ENCODE results near the gene ARID3A.
"Not testable (repeated sequence)": the region's sequence is repeated elsewhere in the genome, so short reads cannot be mapped to it uniquely, and the experiment has no call there.

Gene ARID3A

DNA sequence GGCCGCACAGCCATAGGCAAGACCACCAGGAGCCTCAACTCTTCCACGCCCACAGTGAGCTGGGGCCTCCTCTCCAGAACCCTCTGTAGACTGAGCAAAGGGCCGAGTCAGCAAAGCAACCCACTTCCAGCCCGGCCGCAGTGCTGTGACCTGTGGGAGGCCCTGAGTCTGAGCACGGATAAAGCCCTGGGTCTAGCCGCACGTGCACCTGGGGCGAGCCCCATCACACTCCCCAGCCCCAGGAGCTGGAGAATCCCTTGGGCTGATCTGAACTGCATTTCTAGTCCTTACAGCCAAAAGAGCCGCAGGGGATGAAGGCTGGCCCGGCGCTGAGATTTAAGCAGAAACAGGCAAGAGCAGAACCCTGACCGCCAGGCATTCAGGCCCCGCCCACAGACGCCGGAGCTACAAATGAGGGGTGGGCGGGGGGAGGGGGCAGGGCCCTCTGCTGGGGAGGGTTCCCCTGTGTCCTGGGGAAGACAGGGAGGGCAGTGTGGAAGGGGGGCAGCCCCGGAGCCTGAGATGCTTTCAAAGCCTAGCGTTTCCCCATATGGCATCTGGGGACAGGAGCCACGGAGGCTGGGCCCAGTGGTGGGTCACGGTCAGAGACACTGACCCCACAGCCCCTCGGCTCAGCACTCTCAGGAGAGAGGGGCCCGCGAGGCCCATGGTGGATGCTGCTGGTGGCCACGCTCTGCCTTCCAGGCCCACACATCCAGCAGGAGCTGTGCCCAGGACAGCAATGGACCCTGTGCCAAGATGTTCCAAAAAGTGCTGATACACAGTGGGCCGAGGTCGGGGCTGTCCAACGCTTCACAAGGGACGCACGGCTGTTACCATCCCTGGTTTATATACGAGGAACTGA, 90.2 kb downstream of the ARID3A start:
- peaks cover 40% of the 10 kb centered on the region for H3K4me1 ChIP-seq (ENCODE audit: control insufficient read depth, insufficient read depth, low read length)
- DNase-seq (ENCODE audit: low read depth): no peak
- H3K9me3 ChIP-seq (ENCODE audit: control insufficient read depth, low read length): no peaks in the 10 kb centered on the region
- peak overlapping the region; percentile 45 for H3K9ac ChIP-seq (ENCODE audit: low read length)
- no peaks in the 10 kb centered on the region for H3K27me3 ChIP-seq (replicated peaks; ENCODE audit: control insufficient read depth, insufficient read depth, low read length)
- H3K4me3 ChIP-seq (ENCODE audit: low read length): no peak overlapping the region
- H3K36me3 ChIP-seq (ENCODE audit: control insufficient read depth, insufficient read depth, low read length, severe bottlenecking): peaks cover 17% of the 10 kb centered on the region

DNA sequence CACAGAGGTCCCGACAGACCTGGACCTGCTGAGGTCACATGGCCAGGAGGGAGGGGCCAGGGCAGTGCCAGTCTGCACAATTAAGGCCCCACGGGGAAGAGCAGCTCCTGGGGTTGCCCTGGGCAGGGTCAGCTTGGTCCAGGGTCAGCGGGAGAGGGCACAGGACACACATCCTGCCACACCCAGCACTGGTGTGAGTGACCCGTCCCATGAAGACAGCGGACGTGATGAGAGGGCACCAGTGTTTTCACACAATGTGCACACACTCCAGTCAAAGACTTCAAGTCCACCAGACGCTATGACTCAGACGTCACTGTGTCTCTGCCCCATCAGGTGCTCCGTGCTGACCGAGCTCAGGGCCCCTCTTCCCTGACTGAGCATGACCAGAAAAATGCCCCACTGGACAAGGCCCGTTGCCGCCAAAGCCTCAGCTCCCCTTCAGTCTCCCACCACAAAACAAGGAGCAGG, 90.8 kb downstream of the ARID3A start:
- peak; percentile 47 for DNase-seq (ENCODE audit: low read depth)
- Histone ChIP-seq H3K4me1 (ENCODE audit: control insufficient read depth, insufficient read depth, low read length) (peaks cover 40% of the 10 kb centered on the region), H3K36me3 (ENCODE audit: control insufficient read depth, insufficient read depth, low read length, severe bottlenecking) (peaks cover 15% of the 10 kb centered on the region), H3K27me3 (replicated peaks; ENCODE audit: control insufficient read depth, insufficient read depth, low read length) (no peaks in the 10 kb centered on the region), H3K9me3 (ENCODE audit: control insufficient read depth, low read length) (no peaks in the 10 kb centered on the region), H3K9ac (ENCODE audit: low read length) (peak overlapping the region; percentile 51), H3K4me3 (ENCODE audit: low read length) (no peak overlapping the region)

DNA sequence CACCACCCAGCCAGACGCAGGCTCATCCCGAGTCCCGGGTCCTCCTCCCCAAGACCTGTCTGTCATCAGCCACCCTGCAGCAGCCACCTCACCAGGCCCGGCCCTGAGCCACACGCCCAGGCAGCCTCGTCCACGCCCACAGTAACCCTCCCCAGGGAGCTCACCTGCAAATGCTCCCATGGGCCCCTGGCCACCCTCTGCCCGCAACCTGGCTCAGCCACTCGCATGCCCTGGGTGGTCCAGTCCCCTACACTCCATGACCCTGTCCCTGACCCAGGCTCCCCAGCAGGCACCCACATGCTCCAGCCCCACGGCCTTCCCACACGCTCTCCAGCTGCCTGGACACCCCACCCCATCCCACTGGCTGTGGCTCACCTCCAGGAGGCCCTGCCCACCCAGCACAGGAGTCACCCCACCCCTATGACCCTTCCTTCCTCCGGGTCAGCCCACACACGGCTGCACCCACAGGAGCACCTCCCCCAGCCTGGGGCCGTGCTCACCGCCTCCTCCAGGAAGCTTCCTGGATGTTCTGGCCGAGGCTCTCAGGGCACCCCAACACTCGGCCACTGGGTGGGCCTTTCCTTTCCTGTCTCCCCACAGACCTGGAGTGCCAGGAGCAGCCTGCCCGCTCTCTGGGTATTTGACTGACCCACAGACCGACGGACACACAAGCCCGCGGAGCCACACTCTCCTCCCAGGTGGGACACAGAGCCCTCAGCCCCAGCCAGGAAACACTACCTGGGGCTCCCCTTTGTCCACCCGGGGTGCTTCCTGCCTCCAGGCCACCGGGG, 91.5 kb downstream of the ARID3A start:
- peaks cover 12% of the 10 kb centered on the region for H3K36me3 ChIP-seq (ENCODE audit: control insufficient read depth, insufficient read depth, low read length, severe bottlenecking)
- peaks cover 40% of the 10 kb centered on the region for H3K4me1 ChIP-seq (ENCODE audit: control insufficient read depth, insufficient read depth, low read length)
- no peak for DNase-seq (ENCODE audit: low read depth)
- H3K27me3 ChIP-seq (replicated peaks; ENCODE audit: control insufficient read depth, insufficient read depth, low read length): no peaks in the 10 kb centered on the region
- H3K4me3 ChIP-seq (ENCODE audit: low read length): peak overlapping the region; percentile 8
- peak overlapping the region; percentile 51 for H3K9ac ChIP-seq (ENCODE audit: low read length)
- H3K9me3 ChIP-seq (ENCODE audit: control insufficient read depth, low read length): no peaks in the 10 kb centered on the region

DNA sequence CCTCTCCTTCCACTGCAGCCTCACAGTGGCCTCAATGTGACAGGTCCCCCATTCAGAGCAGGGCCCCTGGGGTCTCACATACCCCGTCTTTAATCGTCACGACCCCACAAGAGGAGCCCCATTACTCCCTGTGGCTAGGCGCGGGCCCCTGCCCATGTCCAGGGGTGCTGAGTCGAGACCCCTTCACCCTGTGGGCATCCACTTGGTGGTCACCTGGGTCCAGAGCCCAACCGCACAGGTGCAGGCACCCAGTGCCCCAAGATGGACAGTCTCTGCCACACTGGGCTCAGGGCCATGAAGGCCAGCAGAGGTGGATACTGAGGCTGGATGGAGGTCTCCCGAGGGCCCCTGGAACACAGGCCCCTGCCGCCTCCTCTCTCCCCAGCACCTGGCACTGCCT, 92.1 kb downstream of the ARID3A start:
- Histone ChIP-seq H3K27me3 (replicated peaks; ENCODE audit: control insufficient read depth, insufficient read depth, low read length) (no peaks in the 10 kb centered on the region), H3K4me3 (ENCODE audit: low read length) (no peak overlapping the region), H3K9me3 (ENCODE audit: control insufficient read depth, low read length) (no peaks in the 10 kb centered on the region), H3K4me1 (ENCODE audit: control insufficient read depth, insufficient read depth, low read length) (peaks cover 40% of the 10 kb centered on the region), H3K36me3 (ENCODE audit: control insufficient read depth, insufficient read depth, low read length, severe bottlenecking) (peaks cover 11% of the 10 kb centered on the region), H3K9ac (ENCODE audit: low read length) (peak overlapping the region; percentile 56)
- DNase-seq (ENCODE audit: low read depth): no peak

DNA sequence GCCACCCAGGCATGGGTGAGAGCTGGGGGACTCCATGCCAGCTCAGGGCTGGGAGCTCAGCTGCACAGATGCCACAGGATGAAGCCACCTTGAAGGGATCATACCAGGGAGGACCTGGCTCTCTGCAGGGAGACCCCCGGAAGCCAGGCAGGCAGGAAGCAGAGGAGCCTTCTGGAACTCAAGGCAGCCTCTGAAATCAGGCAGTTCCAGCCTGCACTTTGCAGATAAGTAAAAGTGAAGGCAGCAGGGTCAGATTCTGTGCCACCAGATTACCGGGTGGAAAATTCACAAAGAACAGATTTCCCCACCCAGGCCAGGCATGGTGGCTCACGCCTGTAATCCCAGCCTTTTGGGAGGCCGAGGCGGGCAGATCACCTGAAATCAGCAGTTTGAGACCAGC, 92.6 kb downstream of the ARID3A start:
- peaks cover 43% of the 10 kb centered on the region for H3K4me1 ChIP-seq (ENCODE audit: control insufficient read depth, insufficient read depth, low read length)
- peak overlapping the region; percentile 56 for H3K9ac ChIP-seq (ENCODE audit: low read length)
- H3K9me3 ChIP-seq (ENCODE audit: control insufficient read depth, low read length): no peaks in the 10 kb centered on the region
- DNase-seq (ENCODE audit: low read depth): no peak
- no peaks in the 10 kb centered on the region for H3K27me3 ChIP-seq (replicated peaks; ENCODE audit: control insufficient read depth, insufficient read depth, low read length)
- peak overlapping the region; percentile 93 for H3K4me3 ChIP-seq (ENCODE audit: low read length)
- peaks cover 7% of the 10 kb centered on the region for H3K36me3 ChIP-seq (ENCODE audit: control insufficient read depth, insufficient read depth, low read length, severe bottlenecking)

DNA sequence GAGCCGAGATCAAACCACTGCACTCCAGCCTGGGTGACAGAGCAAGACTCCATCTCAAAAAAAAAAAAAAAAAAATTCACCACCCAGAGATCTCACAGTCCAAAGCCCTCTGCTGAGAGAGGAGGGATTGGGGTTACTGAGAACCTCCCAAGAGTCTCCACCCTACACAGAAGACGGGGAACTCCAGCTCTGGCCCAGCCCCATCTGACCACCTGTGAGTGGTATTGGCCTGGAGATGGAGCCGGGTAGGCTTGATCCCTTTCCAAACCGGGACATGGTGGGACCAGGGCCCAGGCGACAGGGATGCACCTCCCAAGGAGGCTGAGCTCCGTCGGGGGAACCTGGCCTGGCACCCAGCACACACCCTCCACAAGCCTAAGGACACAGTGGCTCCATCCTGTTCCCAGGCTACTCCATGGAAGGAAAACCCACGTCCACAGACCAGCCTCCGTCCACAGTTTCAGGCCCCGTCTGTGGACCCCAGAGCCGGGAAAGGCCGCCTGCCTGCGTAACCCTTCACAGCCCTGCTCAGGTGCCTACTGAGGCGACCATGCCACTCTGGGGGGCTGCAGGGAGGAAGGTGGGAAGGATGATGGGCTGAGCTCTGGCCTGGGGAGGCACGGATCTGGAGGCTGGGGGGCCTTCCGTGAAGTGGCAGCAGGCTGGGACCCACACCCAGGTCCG, 93.2 kb downstream of the ARID3A start:
- Histone ChIP-seq H3K4me1 (ENCODE audit: control insufficient read depth, insufficient read depth, low read length) (peaks cover 43% of the 10 kb centered on the region), H3K36me3 (ENCODE audit: control insufficient read depth, insufficient read depth, low read length, severe bottlenecking) (no peaks in the 10 kb centered on the region), H3K4me3 (ENCODE audit: low read length) (peak overlapping the region; percentile 93), H3K9me3 (ENCODE audit: control insufficient read depth, low read length) (no peaks in the 10 kb centered on the region), H3K27me3 (replicated peaks; ENCODE audit: control insufficient read depth, insufficient read depth, low read length) (no peaks in the 10 kb centered on the region), H3K9ac (ENCODE audit: low read length) (peak overlapping the region; percentile 96)
- DNase-seq (ENCODE audit: low read depth): no peak

DNA sequence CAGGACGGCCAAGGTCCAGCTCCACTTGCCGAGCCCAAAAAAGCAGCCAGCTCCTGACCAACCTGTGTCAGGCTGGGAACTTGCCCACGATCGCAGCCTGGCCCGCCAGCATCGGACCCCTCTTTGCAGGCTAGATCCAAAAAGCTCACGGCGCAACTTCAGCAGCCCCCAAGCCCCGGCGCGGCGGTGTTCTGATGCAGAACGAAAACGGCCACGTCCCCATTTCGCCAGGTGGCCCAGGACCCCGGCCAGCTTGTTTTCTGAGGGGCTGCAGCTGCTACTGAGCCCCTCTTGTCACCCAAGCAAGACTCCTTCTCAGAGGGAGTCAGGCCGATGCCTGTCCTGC, 93.8 kb downstream of the ARID3A start:
- H3K9ac ChIP-seq (ENCODE audit: low read length): peak overlapping the region; percentile 96
- H3K9me3 ChIP-seq (ENCODE audit: control insufficient read depth, low read length): no peaks in the 10 kb centered on the region
- no peak for DNase-seq (ENCODE audit: low read depth)
- H3K4me3 ChIP-seq (ENCODE audit: low read length): peak overlapping the region; percentile 93
- H3K4me1 ChIP-seq (ENCODE audit: control insufficient read depth, insufficient read depth, low read length): peaks cover 43% of the 10 kb centered on the region
- H3K36me3 ChIP-seq (ENCODE audit: control insufficient read depth, insufficient read depth, low read length, severe bottlenecking): no peaks in the 10 kb centered on the region
- H3K27me3 ChIP-seq (replicated peaks; ENCODE audit: control insufficient read depth, insufficient read depth, low read length): no peaks in the 10 kb centered on the region

DNA sequence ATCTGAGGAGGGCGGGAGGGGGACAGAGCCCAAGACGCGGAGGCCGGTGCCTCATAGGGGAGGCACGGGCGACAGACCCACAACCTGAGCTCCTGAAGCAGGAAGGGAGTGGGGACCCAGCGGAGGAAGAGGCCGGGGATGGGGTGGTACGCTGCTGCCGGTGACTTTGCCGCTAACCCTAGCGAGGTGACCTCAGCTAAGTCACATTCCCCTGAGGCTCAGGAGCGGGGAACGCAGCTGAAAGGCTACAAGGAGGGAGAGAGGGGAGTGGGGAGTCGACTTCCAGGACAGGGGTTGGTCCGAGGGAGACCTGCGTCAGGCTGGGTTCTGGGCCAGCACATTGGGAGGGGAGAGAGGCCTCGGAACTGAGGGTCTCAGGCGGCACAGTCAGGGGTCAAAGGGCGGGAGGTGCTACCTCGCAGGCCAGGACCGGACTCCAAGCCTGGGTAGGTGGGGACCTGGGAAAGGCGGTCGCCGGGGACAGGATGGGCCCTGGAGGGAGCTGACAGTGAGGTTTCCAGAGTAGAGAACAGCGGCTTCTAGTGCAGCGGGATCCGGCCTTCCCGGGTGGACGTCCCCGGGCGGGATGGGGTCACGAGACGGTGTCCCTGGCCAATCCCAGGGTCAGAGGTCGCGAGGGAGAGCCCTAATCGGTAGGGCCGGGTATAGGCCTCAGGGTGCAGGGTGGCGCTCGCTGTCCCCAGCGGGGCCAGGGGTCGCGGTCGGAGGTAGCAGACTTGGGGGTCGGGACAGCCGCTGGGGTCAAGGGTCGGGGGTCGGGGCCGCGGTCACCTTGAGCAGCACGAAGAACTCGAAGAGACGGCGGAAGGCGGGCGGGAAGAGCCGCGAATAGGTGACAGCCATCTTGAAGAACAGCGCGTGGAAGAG, 94.4 kb downstream of the ARID3A start:
- Histone ChIP-seq H3K4me1 (ENCODE audit: control insufficient read depth, insufficient read depth, low read length) (peaks cover 43% of the 10 kb centered on the region), H3K27me3 (replicated peaks; ENCODE audit: control insufficient read depth, insufficient read depth, low read length) (no peaks in the 10 kb centered on the region), H3K4me3 (ENCODE audit: low read length) (peak overlapping the region; percentile 93), H3K9me3 (ENCODE audit: control insufficient read depth, low read length) (no peaks in the 10 kb centered on the region), H3K36me3 (ENCODE audit: control insufficient read depth, insufficient read depth, low read length, severe bottlenecking) (no peaks in the 10 kb centered on the region), H3K9ac (ENCODE audit: low read length) (peak overlapping the region; percentile 96)
- DNase-seq (ENCODE audit: low read depth): peak; percentile 50

DNA sequence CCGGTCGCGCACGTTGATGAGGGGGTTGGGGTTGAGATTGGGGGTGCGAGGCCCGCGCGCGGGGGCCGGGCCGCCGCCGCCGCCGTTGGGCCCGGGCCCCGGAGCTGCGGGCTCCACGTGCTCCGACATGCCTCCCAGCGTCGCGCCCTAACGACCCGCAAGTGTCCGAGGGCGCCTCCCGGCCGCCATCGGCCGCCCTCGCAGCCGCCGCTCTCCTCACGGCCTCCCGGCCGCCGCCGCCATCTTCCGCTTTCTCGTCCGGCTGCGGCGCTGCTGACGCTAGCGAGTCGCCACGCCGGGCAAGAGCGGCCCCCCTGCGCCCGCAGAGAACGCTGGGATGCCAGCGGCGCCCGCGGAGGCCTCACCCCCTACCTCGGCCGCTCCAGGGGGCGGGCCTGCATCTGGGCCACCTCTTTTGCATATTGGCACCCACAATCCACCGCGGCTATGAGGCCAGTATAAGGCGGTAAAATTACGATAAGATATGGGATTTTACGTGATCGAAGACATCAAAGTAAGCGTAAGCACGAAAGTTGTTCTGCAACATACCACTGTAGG, 95.1 kb downstream of the ARID3A start, which contains the start of gene TMEM259:
TSS of gene TMEM259 (minus strand) at position 256 of the 558 bp plus-strand sequence. CDS start at position 129, 127 bp downstream.
- Histone ChIP-seq H3K9me3 (ENCODE audit: control insufficient read depth, low read length) (no peaks in the 10 kb centered on the region), H3K4me3 (ENCODE audit: low read length) (peak within 1 kb of the TSS; percentile 93), H3K9ac (ENCODE audit: low read length) (peak within 1 kb of the TSS; percentile 96), H3K36me3 (ENCODE audit: control insufficient read depth, insufficient read depth, low read length, severe bottlenecking) (no peaks in the 10 kb centered on the region), H3K27me3 (replicated peaks; ENCODE audit: control insufficient read depth, insufficient read depth, low read length) (no peaks in the 10 kb centered on the region), H3K4me1 (ENCODE audit: control insufficient read depth, insufficient read depth, low read length) (peaks cover 37% of the 10 kb centered on the region)
- peak; percentile 99 for DNase-seq (ENCODE audit: low read depth)

DNA sequence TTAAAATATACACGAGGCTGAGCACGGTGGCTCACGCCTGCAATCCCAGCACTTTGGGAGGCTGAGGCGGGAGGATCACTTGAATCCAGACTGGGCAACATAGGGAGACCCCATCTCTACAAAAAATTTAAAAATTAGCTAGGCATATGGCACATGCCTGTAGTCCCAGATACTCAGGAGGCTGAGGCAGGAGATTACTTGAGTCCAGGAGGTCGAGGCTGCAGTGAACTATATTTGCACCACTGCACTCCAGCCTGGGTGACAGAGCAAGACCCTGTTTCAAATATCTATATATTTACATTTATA, 98.0 kb downstream of the ARID3A start:
- H3K9me3 ChIP-seq (ENCODE audit: control insufficient read depth, low read length); H3K4me3 ChIP-seq (ENCODE audit: low read length); H3K27me3 ChIP-seq (replicated peaks; ENCODE audit: control insufficient read depth, insufficient read depth, low read length); H3K9ac ChIP-seq (ENCODE audit: low read length); DNase-seq (ENCODE audit: low read depth); H3K36me3 ChIP-seq (ENCODE audit: control insufficient read depth, insufficient read depth, low read length, severe bottlenecking): not testable (repeated sequence)
- peaks cover 12% of the 10 kb centered on the region for H3K4me1 ChIP-seq (ENCODE audit: control insufficient read depth, insufficient read depth, low read length)

All from adipocyte (in vitro differentiated cells).